ACHN (cell line): ENCODE measurements around the gene STEAP1.
"Not testable (repeated sequence)": the region's sequence is repeated elsewhere in the genome, so short reads cannot be mapped to it uniquely, and the experiment has no call there.

ENCODE experiments used
- DNase-seq: peaks from one replicate; pipeline ENCODE4 v3.0.0-alpha.2; 2015
- in situ Hi-C: cut with HindIII; loops from 2 replicates; pipeline ENCODE4 v1.10.0; 2017; ENCODE audit warnings: low sequenced_read_pairs, low pct_ligation_motif_present, low pct_unique_long_range_greater_than_20kb

STEAP1 gene

DNA sequence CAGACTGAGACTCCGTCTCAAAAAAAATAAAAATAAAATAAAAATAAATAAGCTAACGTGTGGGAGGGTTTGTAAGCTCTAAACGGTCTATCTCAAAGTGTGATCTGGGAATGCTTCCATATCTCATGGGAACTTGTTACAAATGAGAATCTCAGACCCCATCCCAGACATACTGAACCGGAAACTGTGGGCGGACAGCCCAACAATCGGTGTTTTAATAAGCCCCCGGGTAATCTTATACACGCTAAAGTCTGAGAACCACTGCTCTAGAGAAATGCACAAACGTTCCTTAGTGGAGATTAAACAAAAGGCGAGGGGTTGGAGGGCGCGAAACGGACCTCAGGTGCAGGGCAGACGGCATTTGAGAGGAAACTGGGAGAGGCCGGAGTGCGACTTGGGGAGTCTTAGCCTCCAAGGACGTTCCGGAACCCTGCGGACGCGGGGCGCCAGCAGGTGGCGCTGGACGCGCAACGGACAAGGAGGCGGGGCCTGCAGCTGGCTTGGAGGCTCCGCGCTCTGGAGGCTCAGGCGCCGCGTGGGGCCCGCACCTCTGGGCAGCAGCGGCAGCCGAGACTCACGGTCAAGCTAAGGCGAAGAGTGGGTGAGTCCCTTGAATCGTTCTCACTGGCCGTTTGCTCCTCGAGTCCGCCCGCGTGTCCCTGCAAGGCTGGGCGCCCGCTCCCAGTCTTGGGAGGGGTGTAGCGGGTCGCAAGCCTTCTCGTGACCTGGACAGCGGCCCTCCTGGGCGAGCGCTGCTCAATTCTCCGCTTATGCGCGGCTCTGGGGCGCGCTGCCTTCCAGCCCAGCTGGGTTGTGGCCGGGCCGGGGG, at the start of gene STEAP1:
Gene STEAP1, plus strand, starts transcription at position 527 of the 829 bp plus-strand sequence. CDS start 5,320 bp downstream, outside the sequence.
- peak; percentile 93 for DNase-seq
- in situ Hi-C loops: not testable (repeated sequence)

DNA sequence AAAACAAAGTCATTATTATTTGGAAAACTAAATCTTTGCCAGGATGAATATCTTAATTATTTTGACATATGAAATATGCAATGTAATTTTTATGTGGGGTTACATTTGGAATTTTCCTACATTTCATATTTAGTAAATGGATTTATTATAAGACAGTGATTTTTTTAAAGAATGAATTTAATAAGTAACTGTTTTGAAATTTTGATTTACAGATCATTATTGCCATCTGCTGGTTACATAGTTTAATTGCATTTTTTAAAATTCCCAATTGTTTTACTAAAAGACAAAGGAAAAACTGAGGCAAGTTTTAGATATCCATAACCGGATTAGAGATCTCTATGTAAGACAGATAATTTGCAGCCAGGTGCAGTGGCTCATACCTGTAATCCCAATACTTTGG, 39.3 kb upstream of the STEAP1 start:
- in situ Hi-C loops: not testable (repeated sequence)
- DNase-seq: peak; percentile 24

DNA sequence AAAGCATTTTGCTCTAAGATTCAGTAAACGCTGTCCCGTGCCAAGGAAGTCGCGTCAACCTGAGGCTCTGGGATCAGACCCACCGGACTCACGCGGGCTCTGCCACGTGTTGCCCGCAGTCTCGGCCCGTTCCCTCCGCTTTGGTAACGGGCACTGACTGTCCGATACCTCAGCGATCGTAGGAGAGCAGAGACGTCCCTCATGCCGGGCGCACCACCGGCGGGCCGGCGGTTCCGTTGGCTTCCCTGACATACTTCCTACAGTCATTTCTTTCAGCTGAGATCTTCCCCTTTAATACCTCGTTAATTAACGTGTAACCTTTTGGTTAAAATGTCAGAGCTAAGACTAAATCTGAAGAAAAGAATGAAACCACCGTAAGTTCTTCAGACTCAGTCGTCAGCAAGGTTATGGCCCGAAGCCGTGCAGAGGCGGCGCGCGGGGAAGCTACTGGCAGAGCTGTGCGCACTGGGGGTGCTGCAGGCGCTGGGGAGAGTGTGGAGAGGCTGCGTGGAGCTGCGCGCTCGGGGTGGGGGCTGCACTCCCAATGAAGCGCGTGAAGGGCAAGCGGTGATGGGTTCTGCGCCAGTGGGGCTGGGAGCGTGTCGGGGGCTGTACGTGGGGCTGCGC, 35.6 kb upstream of the STEAP1 start:
- in situ Hi-C loops: not testable (repeated sequence)
- peak; percentile 5 for DNase-seq

DNA sequence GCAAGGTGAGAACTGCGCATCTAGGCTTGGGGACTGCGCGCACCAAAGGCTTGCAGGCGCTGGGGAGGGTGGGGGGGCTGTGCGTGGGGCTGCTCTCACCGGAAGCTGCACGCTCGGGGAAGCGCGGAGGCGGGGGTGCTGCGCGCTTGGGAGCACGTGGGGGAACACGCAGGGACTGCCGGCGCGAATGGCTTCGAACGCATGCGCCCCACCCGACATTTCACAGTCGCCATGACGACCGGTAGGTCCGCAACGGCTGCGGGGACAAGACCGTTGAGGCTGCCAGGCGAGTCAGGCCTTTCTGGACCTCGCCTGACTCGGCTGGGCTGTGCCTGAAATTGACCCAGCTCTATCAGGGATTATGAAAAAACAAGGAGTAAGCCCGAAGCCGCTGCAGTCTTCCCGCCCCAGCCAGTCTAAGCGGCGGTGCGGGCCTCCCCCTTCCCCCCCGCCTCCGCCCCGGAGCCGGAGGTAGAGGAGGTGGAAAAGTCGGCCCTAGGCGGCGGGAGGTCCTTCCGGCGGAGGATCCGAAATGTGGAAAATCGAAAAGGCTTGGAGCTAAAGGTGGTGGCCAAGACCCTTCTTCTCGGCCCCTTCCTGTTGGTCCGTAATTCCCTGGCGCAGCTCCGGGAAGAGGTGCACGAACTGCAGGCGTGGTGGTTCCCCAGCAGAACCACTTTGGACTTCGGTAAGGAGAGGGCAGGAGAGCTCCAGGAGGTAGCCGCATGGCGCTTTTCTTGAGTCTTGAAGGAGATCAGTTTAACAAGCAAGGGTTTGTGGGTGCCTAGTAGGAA, 34.9 kb upstream of the STEAP1 start:
- in situ Hi-C loops: no loop called here
- DNase-seq: peak; percentile 6

DNA sequence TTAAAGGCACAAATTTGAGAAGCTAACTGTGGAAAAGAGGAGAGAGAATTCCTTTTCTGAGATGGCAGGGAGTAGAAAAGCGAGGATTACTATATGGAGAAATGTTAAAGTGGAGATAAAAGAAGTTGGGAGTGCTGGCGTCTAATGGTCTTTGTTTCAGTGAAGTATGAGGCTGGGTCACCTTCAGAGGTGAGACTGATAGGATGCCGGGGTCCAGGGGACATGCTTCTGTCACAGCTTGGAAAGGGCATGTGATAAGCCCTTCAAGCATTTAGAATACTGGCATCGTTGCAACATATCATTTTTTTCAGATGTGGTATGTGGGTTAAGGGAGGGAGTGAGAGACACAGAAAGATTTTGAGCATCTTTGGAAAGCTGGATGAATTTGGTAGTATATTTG, 34.1 kb upstream of the STEAP1 start:
- DNase-seq, in situ Hi-C loops: not testable (repeated sequence)

DNA sequence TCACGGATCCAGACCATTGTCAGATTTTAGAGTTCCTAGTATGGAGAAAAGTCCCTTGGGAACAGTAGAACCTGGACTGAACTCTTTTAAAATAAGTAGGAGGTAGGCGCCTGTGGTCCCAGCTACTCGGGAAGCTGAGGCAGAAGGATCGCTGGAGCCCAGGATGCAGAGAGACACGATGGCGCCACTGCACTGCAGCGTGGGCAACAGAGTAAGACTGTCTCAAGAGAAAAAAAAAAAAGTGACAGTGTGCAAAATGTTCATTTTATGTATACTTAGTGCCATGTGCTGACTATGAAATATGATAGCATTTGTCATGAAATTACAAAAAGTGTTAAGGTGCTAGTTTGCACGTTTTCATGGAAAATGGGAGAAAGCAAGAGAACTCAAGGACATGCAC, 22.5 kb upstream of the STEAP1 start:
- DNase-seq, in situ Hi-C loops: not testable (repeated sequence)

DNA sequence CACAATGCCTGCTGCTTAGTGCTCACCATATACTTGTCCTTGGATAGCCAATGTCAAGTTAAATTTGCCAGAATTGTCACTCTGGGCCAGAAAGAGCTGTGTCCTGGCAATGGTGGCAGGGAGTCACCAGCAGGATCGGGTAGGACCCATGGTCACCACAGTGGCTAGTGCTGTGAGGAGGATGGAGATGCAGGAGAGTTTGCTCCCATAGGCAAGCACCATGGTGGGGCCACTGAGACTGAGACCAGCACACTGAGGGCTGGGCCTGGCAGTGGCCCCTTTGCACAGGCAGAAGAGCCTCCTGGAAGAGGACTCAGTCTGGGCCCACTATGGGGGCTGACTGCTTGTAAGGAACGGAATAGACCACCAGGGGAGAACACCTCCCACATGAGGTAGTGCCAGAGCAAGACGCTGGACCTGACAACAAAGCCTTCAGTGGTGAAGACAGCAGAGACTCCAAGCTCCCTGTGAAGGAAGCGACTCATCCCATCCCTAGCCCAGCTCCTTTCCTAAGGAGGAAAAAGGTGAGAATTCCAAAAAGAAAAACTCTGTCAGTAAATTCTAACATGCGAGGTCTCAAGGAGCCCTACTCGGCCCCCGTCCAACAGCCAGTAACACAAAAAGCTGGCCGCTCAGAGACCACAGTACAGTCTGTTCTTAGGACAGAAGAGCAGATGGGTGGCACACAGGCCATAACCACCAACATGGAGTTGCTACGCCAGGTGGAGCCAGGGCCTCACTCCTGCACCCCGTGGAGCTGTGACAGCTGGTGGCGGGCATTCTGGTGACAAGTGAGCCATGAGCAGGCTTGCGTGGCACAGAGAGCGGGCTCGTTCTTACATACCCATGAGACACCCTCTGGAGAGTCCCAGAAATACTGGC, 6.9 kb upstream of the STEAP1 start:
- DNase-seq, in situ Hi-C loops: not testable (repeated sequence)

DNA sequence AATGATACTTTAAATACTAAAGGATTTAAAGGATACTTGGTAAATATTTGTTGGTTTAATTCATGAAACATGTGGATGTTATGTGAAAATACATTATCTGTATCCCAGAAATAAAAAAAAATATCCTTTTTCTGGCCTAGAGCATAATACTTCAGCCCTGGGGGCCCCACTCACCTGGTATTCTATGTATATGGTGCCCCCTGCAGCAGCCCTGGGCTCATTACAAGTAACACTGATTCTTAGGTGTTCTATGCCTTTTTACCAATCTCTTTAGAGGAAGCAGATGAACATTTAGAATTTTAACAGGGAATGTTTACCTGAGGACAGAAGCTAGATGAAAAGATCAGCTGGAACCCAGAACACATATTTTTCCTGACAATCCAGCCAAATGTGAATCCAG, 4.8 kb upstream of the STEAP1 start:
- peak; percentile 35 for DNase-seq
- in situ Hi-C loops: not testable (repeated sequence)

DNA sequence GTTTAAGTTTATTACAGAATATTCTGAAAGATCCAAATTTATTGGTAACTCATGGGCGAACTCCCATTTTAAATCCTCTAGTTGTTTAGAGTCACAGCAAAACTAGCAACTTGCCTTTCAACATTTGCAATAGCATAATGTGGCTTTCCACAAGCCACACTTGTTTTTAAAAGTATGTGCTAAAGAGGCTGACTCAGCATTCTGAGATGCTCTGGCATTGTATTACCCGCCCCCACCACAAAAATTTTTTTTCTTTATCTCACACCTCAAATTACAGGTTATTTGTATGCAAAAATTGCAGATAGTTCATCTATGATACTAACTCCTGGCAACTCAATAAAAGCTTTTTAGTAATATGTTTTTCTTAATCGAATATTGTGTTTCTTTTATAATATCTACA, 2.4 kb upstream of the STEAP1 start:
- DNase-seq, in situ Hi-C loops: not testable (repeated sequence)

DNA sequence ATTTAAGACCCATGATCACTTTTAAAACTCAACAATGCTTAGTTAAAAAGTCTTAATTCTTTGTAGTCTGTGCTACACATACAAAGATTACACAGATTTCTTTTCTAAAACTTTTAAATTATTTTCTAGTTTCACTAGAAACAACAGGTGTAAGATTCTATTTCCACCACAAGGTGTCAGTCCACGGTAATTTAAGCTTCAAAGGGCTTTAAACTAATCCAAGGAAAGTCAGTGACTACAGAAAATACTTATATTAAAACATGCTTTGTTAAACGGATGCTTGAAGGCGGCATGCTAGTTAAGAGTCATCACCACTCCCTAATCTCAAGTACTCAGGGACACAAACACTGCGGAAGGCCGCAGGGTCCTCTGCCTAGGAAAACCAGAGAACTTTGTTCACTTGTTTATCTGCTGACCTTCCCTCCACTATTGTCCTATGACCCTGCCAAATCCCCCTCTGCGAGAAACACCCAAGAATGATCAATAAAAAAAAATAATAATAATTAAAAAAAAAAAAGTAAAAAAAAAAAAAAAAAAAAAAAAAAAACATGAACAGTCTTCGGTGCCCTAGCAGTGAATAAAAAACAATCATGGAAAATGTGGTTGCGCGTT, 1.5 kb upstream of the STEAP1 start:
- in situ Hi-C loops: not testable (repeated sequence)
- peak; percentile 69 for DNase-seq

DNA sequence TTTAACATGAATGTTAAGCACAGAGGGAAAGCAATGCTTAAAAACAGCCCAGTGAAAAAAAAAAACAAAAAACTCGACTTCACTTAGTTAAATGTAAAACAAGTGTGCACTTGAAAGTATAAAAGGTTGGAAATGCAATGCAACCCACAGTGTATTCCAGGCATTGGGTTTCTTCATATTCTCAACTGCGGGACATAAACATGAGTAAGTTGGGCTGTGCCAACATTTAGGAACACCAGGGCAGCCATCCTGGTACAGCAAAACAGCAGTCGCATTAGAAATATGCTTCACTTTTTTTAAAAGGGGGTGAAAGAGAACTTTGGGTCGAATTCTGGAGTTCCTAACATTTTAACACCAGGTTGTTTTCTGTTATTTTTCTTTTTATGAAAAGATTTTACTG, 937 bp downstream of the STEAP1 start:
- in situ Hi-C loops: no loop called here
- DNase-seq: no peak

DNA sequence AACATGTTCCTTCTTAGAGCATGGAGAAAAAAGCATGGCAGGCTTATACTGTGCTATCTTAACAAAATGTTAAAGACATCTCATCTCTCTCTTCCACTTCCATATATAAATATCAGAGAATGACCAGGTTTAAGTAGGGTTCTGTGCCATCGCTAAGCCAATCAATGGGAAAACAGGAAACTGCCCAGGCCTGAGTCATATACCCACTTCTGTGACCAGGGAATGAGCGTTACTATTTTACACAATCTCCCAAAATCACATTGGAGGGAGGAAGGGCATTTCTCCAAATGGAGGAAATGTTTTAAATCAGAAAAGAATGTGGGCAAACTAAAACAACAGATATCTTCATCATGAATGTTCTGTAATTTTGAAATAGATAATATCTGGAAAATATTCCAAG, 3.1 kb downstream of the STEAP1 start:
- in situ Hi-C loops, DNase-seq: not testable (repeated sequence)

DNA sequence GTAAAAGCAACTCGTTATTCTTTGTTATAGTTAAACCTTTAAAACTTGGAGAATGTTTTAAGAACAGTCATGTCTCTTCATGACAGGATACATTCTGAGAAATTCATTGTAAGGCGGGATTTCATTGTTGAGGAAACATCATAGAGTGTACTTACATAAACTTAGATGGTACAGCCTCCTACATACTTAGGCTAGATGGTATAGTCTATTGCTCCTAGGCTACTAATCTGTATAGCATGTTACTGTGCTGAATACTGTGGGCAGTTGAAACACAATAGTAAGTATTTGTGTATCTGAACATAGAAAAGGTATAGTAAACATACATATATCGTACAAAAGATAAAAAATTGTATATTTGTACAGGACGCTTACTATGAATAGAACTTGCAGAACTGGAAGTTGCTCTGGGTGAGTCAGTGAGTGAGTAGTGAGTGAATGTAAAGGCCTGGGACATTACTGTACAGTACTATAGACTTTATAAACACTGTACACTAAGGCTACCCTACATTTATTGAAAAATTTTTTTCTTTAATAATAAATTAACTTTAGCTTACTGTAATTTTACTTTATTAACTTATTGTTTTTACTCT, 3.6 kb downstream of the STEAP1 start:
- DNase-seq, in situ Hi-C loops: not testable (repeated sequence)

DNA sequence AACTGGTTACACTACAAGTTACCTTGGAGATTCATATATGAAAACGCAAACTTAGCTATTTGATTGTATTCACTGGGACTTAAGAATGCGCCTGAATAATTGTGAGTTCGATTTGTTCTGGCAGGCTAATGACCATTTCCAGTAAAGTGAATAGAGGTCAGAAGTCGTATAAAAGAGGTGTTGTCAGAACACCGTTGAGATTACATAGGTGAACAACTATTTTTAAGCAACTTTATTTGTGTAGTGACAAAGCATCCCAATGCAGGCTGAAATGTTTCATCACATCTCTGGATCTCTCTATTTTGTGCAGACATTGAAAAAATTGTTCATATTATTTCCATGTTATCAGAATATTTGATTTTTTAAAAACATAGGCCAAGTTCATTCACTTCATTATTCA, 9.3 kb downstream of the STEAP1 start:
- no peak for DNase-seq
- in situ Hi-C loops: no loop called here

DNA sequence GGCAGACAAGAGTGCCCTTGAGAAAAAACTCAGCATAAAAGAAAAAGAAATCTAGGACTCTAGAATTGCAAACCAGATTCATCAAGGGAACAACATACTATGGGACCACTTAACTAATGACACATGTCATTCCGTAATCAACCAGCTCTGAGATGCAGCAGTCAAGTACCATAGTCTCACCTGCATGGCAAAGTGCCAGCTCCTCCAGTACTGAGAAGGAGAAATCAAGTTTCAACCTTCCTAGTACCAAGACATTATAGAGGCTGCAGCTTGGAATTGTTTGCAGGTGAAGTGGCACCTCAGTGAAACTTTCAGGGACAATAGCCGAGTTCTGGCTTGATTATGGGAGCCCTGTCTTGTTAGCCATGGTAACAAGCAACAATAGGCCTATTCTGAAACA, 11.5 kb downstream of the STEAP1 start:
- in situ Hi-C loops: no loop called here
- no peak for DNase-seq

DNA sequence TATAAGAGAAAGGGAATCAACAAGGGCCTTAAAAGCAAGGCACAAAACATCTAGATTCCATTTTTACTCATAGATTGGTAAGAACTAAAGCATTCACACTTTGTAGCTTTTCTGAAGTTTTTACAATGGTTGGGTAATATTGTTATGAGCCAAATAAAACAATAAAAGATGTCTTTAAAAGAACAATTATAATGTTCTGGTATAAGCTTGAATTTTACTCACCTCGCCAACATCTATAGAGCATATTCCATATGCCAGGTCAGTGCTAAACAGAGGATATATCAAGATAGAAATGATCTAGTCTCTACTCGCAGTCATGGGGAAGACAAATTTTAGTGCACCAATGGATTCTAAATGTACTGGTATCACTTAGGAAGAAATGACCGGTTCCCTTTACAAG, 11.9 kb downstream of the STEAP1 start:
- no peak for DNase-seq
- in situ Hi-C loops: no loop called here

DNA sequence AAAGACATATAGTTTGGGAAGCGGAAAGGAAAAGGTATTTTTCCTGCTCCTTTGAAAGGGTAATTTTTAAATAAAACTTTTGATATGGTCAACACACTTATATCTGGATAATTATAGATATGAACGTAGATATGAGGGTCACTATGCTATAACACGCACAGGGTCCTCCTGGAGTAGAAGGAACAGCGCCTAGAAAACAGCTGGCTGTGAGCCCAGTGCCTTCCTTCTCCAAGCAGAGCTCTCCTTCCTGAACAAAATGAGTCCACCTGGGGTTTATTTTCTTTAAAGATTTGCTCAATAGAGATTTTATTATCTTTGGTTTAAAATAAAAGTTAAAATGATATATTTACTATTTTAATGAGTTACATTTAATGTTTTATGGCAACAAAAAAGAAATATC, 13.1 kb downstream of the STEAP1 start:
- DNase-seq: no peak
- in situ Hi-C loops: no loop called here

DNA sequence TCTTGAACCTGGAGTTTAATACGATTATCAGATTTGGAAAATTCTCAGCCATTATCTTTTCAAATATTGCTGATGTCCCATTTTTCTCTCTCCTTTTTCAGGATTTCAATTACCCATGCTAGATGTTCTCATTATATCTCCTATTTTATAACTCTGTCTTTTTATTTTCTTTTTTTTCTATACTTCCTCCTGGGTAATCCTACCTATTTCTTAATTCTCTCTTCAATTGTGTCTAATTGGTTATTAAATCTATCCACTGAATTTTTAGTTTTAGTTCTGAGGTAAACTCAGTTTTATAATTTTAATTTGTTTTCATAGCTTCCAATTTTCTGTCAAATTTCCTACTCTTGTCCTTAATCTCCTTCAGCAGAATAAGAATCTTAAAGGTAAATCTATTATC, 15.6 kb downstream of the STEAP1 start:
- in situ Hi-C loops: no loop called here

More for the DNA sequence above, 15.6 kb downstream of the STEAP1 start:
- DNase-seq: no peak
